ENCODE results near the gene PAK5.
"Not testable (repeated sequence)": the region's sequence is repeated elsewhere in the genome, so short reads cannot be mapped to it uniquely, and the experiment has no call there.

PAK5 gene

GRCh38 chr20:9685011-9685410 lies 153.9 kb downstream of the PAK5 start:
- DNase-seq (ENCODE audit: low read depth, low spot score) = no peak

DNA sequence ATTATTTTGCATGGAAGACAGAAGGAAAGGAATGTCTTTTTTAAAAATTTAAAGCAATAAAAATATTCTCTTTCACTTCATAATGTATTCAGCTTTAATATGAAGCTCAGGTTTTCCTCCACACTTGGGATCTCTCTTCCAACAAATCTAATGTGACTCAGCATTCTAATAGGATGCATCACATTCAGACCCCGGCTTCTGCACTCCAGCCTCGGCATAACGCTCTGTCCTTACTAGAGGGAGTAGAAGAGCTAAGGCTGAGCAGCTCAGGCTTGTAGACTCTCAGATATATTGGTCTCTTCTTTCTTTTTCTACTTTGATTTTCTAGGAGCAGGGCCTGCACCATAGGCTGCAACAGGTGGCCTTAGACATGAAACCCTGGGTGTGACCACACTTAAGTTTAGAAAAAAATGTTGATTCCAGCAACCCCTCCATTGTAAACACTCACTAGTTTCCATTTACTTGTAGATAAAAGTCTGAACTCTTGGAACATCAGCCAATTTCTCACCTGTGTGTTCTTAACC lies 161.7 kb downstream of the PAK5 start:
- no peak for DNase-seq (ENCODE audit: low read depth, low spot score)

DNA sequence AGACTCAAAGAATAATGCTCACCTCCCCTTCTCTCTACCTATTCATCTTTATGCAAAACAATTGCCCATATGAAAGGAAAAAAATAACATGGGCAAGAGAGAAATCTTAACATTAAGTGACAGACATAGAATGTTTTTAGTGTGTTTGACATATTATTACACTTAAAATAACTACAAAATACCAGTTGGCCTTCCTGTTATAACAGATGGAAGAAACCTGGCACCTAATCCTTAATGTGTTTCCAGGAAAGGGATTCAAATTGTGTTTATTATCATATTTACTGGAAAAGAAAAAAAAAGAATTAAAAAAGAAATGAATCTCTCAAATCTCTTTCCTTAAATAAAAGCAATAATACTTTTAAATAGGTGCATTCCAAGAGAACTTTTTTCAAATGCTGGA lies 165.9 kb downstream of the PAK5 start:
- DNase-seq (ENCODE audit: low read depth, low spot score) = no peak

DNA sequence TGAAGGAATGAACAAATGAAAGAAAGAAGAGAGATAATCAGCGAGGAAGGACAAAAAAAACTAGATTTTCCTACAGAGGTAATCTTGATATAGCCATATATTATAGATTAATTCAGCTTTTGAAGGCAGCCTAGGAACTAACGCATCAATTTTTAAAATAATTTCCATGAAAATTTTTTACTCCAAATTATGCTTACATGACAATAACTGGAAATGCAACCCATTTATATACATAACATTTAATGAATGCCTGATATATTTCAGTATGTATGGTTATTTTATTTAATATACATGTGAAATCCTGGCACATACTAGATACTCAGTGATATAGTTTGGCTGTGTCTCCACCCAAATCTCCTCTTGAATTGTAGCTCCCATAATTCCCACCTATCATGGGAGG lies 166.8 kb downstream of the PAK5 start:
- DNase-seq (ENCODE audit: low read depth, low spot score) = no peak

DNA sequence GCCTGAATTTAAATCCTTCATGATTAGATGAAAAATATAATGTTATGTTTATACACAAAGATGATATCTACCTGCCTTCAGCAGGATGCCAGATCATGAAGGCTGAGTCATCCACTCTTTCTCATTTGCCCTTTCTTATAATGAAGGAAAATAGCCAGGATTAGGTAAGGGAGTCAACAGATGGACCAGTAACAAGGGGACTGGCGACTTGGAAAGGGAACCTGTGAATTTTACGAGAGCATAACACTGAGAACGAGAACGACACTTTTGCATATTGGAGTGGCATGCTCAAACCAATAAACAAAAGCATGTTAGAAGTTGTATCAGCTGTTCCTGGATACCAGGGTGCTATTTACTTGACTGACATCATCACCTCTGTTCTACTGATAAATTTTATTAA lies 170.5 kb downstream of the PAK5 start:
- DNase-seq (ENCODE audit: low read depth, low spot score) = no peak

- DNase-seq (ENCODE audit: low read depth, low spot score) = no peak
These were observed 175.5 kb downstream of the PAK5 start for GRCh38 chr20:9663423-9663822.

DNA sequence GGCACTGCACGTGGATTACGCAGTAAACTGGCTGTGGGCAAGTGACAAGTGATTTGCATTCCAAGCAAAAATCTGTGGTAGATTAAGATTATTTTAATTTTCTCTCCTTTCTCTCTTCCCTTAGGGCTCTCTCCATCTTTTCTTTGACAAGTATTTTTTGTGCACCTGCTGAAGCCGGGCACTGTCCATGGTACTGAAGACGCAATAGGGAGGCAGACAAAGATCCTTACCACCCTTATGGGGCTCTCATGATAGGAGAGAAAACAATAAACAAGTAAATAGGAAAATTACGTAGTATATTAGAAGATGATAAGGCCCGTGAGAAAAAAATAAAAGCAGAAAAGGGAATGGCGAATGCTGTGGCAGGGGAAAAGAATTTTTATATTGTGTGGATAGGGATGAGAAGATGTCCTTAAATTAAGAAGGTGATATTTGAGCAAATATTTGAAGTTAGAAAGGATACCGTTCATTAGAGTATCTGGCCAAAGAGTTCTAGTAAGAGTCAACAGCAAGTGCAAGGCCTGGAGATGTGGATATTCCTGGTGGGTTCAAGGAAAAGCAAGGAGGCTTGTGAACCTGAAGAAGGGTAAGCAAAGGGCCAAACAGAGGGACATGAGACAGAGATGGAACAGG lies 178.5 kb downstream of the PAK5 start:
- no peak for DNase-seq (ENCODE audit: low read depth, low spot score)

DNA sequence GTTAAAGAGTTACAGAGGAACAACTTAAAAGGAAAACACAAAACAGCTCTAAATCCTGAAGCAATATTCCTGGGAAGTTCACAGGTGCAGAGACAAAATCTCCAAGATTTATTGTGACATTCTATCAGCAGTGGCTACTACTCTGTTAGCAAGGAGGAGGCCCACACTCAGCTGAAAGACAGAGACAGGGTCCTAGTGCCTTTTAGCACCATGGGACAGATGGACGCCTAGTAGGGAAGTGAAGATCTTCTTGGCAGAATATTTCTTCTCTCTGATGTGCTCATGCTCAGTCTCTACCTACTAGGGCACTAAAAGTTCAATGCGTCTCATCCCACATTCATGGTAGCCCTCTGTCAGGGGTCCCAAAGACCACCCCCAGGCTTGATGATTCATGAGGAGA lies 191.1 kb downstream of the PAK5 start:
- no peak for DNase-seq (ENCODE audit: low read depth, low spot score)

- no peak for DNase-seq (ENCODE audit: low read depth, low spot score)
These were observed 192.5 kb downstream of the PAK5 start for GRCh38 chr20:9646375-9646774.

DNA sequence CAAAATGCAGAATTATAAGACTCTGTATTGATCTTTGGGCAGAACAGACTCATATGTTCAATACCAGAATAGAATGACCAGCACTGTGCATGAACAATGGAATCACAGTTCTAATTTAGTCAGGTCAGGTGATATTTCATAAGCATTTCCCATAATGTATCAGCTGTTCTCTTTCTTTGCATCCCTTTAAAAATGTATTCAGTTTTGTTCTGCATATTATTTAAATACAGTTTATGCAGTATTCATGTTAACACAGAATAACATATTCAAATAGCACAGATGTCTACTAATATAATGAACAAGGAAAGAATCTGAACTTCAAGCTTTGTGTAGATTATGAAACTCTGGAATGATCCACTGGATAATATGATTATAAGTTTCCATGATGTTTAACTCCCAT lies 196.0 kb downstream of the PAK5 start:
- no peak for DNase-seq (ENCODE audit: low read depth, low spot score)

DNA sequence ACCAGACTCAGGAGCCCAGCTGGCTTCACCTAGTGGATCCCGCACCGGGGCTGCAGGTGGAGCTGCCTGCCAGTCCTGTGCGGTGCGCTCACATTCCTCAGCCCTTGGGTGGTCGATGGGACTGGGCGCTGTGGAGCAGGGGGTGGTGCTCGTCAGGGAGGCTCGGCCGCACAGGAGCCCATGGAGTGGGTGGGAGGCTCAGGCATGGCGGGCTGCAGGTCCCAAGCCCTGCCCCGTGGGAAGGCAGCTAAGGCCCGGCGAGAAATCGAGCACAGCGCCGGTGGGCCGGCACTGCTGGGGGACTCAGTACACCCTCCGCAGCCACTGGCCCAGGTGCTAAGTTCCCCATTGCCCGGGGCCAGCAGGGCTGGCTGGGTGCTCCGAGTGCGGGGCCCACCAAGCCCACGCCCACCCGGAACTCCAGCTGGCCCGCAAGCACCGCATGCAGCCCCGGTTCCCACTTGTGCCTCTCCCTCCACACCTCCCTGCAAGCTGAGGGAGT lies 197.3 kb downstream of the PAK5 start:
- DNase-seq (ENCODE audit: low read depth, low spot score) = not testable (repeated sequence)

- no peak for DNase-seq (ENCODE audit: low read depth, low spot score)
These were observed 201.0 kb downstream of the PAK5 start for GRCh38 chr20:9637889-9638288.

DNA sequence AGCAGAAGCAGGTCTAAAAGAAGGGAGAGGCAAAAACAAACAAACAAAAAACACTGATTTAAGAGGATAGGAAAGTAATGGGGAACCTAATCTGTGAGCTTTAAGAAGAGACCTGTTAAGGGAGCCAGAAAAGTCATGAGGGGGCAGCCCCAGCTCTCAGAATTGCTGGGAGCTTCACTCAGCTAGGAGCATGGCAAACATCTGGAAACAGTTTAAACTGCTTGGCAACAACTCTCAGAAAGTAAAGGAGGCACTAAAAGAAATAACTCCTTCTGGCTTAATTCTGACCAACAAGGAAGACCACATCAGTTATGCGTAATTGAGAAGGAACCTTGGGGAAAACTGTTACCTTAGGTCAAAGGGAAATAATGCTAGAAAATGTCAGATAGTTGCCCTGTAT lies 203.1 kb downstream of the PAK5 start:
- DNase-seq (ENCODE audit: low read depth, low spot score) = no peak

DNA sequence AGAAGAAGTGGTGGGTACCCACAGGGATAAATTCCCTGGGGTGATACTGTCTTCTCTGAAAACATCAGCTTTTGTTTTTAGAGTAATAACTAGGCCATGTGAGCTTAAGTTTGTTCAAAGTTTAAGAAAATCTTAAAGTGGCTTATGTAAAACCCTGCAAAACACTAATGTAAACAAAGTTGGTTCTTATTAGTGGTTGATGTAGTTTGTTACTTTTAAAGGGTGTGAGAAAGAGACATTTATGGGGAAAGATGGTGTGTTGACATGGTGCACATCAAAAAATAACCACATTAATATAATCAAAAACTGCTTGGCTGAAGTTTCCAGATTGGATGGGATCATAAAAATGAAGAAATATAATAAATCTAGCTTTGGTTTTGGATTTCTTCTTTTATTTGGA lies 204.5 kb downstream of the PAK5 start:
- DNase-seq (ENCODE audit: low read depth, low spot score) = no peak

DNA sequence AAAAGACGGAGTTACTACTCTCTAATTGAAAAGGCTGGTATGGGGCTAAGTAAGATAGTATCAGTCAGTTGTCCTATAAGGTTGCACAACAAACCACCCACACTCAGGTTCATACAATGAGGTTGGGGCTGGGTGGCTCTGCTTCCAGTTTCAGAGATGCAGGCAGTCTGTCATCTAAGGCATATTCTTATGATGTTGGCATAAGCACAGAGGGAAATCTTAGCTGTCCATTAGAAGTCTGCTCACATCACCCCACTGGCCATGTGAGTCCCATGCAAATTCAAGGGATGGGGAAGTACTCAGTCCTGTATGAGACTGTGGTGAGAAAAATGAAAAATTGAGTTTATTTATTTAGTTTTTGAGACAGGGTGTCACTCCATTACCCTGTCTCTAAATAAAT lies 205.9 kb downstream of the PAK5 start:
- DNase-seq (ENCODE audit: low read depth, low spot score) = no peak

DNA sequence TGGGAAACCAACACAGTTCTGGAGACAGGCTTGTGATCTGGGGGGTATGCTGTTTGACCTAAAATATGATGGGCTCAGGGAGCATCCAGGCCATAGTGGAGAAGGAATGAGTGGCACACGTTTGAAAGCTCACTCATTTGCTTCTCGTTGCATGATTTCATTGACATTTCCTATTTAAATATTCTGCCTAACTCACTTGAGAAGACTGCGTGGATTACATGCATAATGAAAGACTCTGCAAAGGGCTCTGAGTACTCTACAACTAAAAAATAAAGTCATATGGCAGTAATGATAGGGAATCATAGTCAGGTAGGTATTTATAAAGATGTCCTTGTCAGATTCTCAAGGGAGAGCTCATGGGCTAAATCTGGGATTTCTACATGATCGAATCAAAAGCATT lies 206.6 kb downstream of the PAK5 start:
- no peak for DNase-seq (ENCODE audit: low read depth, low spot score)

GRCh38 chr20:9630554-9630953 lies 208.3 kb downstream of the PAK5 start:
- no peak for DNase-seq (ENCODE audit: low read depth, low spot score)

- no peak for DNase-seq (ENCODE audit: low read depth, low spot score)
These were observed 209.0 kb downstream of the PAK5 start for GRCh38 chr20:9629831-9630230.

DNA sequence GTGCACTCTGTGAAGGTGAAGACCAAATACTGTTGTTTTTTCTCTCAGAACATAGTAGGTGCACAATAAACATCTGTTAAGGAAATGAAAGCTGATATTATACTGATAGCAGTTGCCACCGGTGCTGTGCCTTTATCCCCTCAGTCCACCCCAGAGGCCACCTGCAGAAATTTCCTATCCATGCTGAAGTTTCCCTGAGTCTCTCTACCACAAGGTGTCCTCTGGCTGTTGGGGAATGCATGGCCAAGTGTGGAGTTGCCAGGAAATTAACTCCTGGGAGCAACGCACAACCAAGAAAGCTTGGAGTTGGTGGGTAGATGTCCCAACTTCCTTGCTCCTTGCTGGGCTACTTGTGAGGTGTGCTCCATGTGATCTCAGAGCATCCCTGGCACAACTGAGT lies 210.3 kb downstream of the PAK5 start:
- DNase-seq (ENCODE audit: low read depth, low spot score) = no peak

GRCh38 chr20:9628141-9628540 lies 210.7 kb downstream of the PAK5 start:
- DNase-seq (ENCODE audit: low read depth, low spot score) = no peak

GRCh38 chr20:9627219-9627618 lies 211.7 kb downstream of the PAK5 start:
- DNase-seq (ENCODE audit: low read depth, low spot score) = no peak

GRCh38 chr20:9626357-9626756 lies 212.5 kb downstream of the PAK5 start:
- no peak for DNase-seq (ENCODE audit: low read depth, low spot score)

DNA sequence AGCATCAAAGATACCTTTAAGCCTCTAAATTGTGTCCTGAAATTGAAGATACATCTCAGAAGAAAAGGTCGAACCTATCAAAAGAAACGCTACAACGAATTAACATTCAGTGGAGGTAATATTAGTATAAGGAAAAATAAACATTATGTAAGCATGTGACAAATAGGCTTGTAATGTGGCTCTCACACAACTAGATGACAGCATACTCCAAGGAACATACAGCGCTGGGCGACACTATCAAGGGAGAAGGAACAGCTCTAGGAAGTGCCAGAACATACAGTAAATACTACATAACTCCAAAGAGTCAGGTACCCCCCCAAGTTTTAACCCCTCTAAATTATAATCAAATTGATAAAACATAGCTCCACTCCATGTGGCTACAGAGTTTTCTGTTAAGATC lies 220.9 kb downstream of the PAK5 start:
- DNase-seq (ENCODE audit: low read depth, low spot score) = no peak
